ENCODE data around the gene MRNIP.

MRNIP gene

DNA sequence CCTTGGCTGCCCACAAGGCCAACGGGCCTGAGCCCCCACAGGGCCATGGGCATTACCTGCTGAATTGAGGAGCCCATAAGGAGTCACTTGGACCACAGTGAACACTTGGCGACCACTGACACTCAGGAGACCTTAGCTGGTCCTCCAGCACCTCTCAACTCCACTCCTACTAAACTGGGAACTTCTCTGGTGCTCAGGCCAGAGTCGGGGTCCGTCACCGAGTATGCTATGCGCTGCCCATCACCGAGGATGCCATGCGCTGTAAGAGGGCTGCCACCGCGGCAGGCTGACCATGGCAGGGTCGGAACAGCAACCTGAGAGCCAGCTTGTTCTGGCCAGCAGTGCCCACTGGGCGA is 38.5 kb downstream of the MRNIP start:
- no peak for DNase-seq

DNA sequence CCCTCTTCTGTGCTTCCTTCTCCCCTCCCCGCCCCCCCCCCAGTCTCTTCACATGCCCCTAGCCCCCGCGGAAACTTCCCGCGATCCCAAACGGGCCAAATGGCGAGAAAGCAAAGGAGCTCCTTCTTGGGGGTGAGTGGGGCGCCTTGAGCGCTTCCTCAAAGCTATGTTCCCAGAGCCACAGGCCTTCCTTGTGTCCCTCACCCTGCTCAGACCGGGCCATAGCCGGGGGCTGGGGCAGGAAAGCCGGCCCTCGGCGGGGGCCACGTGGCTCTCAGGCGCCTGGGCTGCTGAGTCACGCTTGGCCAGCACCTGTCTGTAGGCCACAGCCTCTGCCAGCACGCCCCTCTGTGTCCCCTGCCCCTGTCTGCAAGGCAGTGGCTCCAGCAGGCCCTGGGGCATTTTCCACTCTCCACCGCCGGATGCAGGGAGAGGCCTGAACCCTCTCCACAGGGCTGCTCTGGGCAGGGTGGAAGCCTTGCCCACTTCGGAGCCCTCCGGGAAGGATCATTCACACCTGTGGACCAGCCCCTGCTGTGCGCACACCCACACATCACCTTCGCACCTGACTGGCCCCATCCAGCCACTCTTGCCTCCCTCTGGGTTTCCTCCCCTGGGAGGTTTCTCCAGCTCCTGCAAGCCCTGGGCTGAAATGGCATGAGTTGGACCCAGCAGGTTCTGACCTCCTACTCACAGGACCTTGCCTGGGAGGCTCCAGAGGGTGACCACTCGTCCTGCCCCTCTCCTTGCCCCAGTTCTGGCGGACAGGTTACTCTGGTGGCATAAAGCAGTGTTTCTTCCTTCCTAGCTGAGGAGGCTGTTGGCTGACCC is 39.1 kb downstream of the MRNIP start:
- DNase-seq = peak; percentile 40

DNA sequence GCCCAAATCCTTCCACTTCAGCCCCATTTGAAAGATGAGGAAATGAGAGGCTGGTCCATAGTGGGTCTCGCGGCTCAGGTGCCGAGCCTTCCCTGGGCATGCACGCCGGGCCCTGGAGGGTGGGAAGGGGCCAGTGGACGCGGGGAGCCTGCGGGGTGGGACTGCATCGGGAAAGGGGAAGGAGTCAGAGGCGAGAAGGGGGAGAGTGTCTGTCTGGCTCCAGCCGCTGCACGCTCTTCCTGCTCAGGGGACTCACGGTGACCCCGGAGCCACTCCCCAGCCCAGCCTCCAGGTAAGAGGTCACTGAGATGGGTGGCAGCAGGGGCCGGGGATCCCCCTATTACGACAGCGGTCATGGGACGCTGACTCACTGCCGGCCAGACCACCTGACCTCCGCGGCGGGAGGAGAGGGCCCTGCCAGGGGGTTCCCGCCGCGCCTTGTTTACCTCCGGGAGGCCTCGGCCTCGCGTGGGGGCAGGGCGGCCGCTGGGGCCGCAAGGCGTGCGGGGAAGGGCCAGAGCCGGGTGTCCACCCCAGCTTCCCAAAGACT is 39.8 kb downstream of the MRNIP start:
- peak; percentile 95 for DNase-seq

DNA sequence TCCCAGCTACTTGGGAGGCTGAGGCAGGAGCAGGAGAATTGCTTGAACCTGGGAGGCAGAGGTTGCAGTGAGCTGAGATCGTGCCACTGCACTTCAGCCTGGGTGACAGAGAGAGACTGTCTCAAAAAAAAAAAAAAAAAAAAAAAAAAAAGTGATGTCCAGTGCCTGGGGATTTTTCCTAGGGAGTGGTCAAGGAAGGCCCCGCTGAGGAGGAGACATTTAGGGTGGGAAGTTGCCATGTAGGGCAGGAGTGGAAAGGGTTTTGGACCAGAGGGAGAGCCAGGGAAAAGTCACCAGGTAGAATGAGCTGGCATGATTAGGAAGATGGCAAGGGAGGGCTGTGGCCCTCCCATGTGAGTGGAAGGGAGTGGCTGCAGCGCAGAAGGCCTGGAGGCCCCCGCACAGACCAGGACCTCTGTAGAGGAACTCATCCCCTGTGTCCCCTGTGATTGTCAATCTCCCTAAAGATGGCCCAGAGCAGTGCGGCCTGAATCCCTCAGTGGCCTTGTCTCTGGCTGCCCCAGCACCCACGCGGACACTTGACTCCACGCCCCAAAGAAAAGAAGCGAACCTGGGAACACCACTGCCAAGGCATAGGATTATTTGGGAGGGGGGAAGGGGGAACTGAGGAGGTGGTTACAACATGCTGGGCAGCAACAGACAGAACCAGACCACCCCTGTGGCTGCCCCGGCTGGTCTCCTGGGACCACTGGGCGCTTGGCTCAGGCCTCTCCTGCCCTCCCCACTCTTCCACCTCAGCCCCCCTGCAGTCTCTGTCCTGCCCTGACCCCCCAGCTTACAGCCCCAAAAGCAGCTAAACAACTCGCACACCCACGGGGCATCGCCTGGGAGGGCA is 40.5 kb downstream of the MRNIP start:
- no peak for DNase-seq

DNA sequence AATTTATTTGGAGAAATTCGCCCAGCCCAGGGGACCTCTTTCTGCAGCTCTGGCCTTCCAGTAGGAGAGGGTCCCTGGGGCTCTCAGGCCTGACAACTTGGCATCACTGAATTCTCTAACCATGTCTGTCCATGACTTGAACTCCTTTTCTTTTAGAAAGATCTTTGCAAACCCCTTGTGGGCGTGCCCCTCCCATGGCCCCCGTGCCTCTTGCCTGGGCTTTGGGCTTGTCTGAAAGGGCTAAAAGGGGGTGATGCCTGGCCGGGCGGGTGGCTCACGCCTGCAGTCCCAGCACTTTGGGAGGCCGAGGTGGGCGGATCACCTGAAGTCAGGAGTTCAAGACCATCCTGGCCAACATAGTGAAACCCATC is 41.2 kb downstream of the MRNIP start:
- DNase-seq = no peak

DNA sequence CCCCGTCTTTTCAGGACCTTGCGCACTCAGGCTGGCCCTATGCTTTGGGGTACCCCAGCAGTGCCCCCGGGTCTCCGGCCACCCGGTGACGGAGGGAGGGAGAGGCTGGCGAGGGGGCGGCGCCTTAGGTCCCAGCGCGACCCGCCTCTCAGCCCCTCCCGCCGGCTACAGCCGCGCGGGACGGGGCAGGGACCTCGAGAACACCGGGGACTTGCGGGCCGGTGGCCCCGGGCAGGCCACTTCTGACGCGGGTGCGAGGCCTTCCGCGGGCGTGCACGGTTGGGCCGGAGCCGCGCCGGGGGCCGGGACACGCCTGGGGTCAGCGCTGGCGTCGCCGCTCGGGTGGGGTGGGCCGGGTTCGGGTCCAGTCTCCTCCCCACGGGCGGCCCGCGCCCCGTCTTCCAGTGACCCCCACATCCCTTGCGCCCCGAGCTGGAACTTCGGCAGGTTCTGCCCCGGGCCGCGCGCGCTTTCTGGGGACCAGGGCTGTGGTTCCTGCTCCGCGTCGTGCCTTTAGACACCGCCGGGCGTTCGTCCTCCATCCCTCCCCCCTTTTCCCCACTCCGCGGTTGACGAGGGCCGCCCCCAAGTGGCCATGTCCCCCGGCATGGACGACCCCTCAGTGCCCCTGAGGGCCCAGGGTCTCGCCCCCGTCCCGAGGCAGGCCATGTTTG is 41.7 kb downstream of the MRNIP start:
- no peak for DNase-seq

DNA sequence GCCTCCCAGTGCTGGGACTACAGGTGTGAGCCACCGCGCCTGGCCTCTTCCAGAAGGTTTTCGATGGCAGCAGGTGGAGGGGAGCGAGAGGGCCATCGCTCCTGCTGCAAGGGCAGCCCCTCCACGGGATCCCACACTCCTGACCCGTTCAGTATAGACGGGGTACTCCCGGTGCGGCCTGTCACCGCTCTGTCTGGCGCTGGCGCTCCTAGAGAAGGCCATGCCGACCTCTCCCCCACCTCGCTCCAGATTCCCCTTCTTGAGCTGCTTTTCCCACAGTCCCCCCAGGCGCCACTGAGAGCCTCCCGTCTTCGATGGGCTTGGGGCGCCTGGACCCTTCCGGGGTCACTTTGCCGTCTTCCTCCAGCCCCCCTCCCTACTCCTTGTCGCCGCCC is 42.2 kb downstream of the MRNIP start:
- no peak for DNase-seq

DNA sequence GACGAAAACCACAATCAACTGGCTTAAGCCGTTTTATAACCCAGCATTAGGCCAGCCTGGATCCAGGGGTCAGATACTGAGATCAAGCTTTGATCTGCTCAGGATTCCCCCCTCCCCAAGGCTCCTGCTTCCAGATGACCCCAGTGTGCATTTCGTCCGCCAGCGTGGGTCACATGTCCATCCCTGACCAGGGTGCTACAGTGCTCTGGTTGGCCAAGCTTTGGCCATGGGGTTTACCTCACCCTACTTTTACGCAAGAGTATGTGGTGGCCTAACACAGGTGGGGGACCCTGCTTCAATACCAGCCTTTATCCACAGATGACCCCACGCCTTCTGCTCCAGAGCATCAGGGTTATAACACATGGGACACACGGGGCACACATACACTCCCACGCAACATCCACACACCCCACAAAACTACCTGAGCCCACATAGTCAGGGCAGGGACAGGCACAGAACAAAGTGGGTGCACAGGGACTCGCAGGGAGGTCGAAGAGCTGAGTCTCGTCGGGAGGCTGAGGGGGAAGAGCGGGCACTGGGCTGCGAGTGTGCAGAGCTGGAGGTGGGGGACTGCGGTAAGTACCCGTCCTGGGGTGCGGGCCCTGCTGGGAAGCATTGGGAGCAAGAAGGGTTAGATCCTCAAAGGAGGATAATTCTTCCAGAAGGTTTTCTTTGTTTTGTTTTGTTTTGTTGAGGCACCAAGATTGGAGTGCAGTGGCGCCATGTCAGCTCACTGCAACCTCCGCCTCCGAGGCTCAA is 42.9 kb downstream of the MRNIP start:
- DNase-seq = no peak

DNA sequence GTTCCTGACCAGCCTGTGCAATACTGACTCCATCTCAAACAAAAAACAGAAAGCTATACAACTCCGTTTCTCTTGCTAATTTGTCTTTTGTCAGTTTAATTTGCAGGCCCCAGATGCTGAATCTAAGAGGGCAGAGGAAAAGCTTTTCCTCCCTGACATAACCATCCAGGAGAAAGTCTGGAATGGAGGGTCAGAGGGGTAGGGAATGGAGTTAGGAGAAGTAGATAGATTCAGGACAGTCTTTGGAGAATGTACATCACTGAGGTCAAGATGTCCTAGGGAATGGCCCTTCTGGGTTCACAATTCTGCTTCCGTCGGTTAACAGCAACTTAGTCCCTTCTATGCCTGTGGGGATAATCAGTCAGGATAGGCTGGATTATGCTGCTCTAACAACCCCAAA is 44.5 kb downstream of the MRNIP start:
- DNase-seq = no peak

DNA sequence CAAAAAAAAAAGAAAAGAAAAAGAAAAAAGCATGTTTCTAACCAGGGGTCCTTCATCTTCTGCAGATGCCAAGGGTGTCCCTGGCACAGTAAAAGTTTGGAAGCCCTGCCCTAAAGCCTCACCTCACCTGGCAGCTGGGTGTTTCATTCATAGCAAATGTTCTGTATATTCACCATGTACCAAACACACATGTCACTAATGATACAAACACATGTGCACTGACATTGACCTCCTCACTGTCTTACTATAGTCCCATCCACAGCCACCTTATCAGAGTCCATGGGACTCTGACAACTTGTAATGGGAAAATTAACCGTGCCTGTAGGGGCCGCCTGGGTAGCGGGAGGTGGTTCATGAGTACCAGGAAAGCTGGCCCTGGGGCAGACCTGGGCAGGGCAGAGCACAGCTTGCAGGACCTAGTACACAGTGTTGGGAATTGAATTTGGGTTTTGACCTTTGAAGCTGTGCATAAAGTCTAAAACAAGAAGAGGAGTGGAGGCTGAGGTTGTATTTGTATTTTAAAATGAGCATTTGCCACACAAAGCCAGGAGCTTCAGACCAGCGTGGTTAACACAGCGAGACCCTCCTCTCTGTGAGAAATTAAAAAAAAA is 45.5 kb downstream of the MRNIP start:
- no peak for DNase-seq

DNA sequence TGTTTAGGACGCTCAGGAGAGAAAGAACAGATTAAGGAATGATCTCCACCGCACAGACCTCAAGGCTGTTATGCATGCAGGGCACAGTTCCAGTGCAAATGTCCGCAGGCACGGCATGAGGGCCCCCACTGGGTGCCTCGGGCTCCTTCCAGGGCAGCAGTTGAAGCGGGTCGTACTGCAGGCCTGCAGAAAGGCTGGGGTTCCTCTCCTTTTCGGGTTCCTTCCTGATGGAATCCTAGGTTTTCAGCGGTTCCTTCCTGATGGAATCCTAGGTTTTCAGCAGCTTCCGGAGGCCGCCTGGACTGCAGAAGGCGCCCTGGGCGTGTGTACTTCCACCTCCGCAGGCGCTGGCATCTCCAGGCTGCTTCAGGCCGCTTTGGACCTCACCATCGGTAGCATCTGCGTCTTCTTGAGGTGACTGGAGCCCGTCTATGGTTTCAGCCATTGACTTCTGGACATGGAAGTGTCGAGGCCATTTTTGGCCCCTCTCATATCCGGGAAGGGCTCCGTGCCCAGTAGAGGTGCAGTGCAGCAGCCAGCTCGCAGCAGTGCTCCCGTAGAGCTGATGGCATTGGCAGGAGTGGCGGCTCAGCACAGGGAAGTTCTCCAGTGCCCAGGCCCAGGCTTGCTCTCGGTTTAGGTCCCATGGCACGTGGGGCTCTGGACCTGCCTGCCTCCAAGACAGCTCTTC is 46.3 kb downstream of the MRNIP start:
- DNase-seq = no peak

DNA sequence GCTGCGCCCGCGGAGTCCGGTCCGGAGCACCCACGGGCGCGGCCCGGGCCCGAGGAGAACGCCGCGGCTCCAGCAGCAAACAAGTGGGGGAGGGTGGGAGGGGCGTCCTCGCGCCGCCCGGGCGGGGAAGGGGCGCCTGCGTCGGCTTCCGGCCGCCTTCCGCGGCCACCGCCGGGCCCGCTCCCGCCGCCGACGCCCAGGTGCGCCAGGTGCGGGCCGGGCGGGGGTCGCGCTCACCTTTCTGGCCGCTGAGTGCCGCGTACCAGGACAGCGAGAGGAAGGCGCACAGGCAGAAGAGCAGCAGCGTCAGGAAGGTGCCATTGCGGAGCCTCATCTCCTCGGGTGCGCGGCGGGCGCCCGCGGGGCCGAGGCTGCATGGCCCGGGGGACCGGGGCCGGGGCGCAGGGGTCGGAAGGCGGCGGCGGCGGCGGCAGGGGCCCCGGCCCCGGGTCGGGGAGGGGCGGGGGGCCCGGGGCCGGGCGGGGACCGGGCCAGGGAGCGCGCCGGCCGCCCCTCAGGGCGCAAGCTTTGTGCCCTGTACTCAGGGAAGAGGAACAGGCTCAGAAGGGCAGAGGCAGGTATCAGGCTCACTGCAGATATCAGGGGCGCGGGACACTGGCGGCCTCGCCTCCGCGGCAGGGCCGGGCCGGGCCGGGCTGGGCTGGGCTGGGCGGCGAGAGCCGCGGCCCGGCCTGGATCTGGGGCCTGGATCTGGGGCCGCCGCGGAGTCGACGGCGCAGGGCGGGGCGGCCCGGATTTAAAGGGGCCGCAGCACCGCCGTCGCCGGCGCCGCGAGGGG is 52.2 kb downstream of the MRNIP start, which contains the start of gene MGAT4B:
Gene MGAT4B (minus strand): TSS at position 617 of the 799 bp plus-strand sequence. CDS start 283 bp downstream, at position 334.
- DNase-seq = peak; percentile 56

DNA sequence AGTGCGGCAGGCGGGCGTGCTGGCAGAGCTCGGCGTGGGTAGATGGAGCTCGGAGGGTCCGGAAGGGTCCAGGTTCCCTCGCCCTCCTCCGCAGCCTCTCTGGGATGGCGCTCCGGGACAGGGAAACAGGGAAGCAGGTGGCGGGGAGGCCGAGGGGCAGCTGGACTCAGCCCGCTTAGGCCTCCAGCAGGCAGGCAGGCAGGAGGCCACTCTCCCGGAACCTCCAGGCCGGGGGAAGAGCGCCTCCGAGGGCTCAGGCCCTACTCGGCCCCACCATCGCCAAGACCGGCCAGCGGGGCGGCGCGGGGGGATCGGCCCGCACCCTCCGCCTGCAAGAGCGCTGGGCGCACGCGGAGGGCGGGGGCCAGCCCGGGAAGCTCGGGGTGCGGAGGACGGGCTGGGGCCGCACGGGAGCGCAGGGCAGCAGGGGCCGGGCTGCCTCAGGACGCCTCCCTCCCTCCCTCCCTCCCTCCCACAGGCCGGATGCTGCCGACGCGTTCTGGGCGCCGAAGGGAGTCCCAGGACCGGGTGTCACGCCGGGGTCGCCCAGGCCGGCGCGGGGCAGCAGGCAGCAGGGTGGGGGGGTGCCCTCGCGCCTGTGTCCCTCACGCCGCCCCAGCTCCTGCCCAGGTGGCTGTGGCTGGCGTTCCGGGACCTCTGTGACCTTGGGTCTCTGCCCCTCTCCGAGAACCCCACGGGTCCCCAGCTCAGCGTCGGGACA is 52.9 kb downstream of the MRNIP start:
- no peak for DNase-seq

DNA sequence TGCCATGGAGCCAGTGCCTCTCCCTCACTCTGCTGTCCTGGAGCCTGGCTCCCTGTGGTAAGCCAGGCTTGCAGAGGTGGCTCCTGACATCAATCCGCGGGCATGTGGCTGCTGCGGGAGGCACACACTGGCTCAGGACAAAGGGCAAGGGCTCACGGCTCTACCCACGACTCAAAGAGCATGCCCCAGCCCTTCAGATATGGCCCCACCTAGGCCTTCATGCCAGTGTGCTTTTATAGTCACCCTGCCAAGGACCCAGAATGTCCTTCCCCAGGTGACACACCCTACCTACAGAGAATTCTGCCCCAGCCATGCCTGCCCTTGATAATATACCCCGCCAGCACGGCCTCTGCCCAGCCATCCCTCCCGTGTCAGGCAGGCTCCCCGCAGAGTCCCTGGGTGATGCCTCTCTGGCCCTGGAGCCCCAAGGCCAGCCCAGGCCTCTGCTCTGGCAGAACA is 53.5 kb downstream of the MRNIP start:
- DNase-seq = no peak

DNA sequence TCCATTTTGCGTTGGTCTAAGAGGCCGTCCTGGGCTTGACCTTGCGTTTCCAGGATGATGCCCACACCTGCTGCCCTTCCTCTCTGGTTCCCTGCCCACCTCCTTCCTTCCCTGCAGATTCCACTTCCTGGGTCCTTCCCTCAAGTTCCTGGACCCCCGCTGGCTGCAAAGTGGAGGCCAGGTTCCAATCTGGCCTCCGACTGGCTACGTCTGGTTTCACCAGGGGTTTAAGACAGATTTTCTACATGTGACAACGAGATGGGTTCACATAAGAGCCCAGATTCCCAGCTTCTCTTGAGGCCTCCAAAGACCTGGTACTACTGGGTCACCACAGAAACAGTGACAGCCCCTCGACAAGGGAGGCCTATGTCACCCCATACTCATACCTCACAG is 54.1 kb downstream of the MRNIP start:
- no peak for DNase-seq

DNA sequence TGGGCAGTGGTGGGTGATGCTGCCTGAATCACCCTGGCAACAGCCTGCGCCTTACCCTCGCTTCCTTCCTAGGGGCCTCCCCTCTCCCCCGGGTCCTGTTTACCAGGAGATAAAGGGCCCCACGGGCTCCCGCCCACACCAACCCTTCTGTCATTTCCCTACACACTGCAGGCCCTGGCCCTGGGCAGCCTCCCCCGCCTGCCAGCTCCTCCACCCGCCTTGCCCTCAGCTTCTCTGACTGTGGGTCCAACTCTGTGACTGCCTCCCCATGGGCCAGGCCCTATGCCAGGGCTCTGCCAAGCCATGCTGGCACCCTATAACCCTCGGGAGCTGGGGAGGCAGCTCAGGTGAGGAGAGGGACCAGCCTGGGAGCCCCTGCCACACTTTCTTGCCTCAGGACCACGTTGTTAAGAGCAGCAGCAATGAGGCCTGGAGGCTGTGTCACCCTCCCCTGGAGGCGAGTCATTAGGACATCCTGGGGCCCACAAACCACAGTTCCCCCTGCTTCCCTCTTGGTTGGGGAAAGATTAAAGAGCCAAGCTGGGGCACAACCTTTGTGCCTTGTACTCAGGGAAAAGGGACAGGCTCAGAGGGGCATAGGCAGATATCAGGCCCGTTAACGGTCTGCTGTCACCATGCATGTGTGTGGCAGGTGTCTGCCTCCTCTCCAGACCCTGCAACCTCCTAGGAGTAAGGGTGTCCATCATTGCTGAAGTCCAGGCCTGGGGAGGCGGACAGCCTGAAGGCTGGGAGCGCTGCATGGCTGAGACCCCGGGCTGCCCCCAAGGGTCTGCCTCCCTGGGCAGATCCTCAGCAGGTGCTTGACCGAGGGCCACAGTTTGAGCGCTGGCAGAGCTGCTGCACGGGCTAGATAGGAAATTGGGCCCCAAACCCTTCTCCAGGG is 54.7 kb downstream of the MRNIP start:
- DNase-seq = peak; percentile 32

DNA sequence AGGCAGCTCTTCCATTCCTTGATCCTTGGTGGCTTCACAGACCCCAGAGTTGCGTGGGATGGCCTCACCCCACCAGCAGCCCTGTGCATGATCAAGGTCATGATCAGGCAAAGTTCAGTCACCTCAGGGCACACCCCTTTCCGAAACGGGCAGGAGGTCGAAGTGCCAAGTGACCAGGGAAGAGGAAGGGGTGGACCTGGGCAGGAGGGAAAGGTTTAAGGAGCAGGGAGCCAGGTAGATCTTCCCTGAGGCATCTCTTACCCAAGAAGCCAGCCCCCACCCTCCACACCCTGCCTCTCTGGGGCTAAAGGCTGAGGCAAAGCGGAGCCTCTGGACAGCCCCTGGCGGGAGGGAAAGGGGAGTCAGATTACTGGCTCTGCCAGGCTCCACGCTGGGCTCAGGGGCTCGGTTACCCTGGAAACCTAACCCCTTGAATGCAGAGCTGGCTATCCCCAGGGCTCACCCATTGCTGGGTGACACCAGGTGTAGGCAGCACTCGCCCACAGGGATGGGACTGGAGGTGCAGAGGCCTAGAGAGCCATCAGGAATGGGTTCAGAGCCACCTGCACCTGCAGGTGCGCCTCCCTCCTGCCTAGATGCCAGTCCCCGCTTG is 55.6 kb downstream of the MRNIP start:
- no peak for DNase-seq

DNA sequence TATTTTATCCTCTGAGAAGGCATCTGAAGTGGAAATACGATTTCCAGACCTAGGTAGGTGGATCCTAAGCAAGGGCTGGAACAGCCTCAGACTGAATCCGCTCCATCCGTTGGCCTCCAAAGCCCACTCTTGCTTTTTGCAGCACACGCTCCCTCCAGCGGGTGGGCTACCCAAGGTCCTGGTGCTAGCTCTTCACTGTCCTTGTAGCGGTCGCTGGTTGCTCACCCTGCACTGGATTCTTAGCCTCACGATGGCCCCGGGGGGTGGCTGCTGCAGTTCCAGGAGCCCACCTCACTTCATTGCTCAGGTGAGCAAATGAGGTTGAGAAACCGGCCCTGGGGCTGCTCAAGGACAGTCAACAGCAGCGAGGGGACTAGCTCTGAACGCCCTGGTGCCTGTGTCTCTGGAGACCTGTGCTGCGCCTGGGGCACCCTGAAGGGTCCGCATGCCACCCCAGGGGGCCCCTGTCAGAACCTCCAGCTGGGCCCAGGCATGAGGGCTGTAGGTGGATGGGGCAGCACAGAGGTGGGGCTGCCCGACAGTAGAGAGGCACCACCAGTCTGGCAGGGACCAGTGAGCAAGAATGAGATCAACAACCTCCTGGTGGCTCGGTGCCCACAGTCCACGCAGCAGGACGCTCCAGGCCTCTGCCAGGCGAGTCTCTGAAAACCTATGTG is 56.3 kb downstream of the MRNIP start:
- DNase-seq = no peak
